Measurements from ENCODE around the gene SLC25A18.

The SLC25A18 gene

GRCh38 chr22:17566776-17567175, 3.5 kb downstream of the SLC25A18 start:
- Histone ChIP-seq H3K14ac (ENCODE audit: low read length) (no peak overlapping the region), H3K79me1 (ENCODE audit: low read length) (peaks cover 2% of the 10 kb centered on the region)
- no CpG with 5 or more reads among the region's 10 CpGs for WGBS (ENCODE audit: extremely low coverage, insufficient coverage, insufficient read length)

GRCh38 chr22:17569971-17570511, 6.7 kb downstream of the SLC25A18 start:
- Histone ChIP-seq H2BK120ac (ENCODE audit: insufficient read depth, low read length, poor library complexity) (no peak overlapping the region), H4K8ac (ENCODE audit: low read depth, low read length) (no peak overlapping the region), H3K18ac (ENCODE audit: low read length) (no peak overlapping the region)

More at GRCh38 chr22:17566776-17567175, 3.5 kb downstream of the SLC25A18 start:
- Histone ChIP-seq H3K4me3 (ENCODE audit: low read depth, low read length) (no peak overlapping the region), H2BK120ac (ENCODE audit: insufficient read depth, low read length, poor library complexity) (no peak overlapping the region), H3K79me2 (ENCODE audit: control insufficient read depth, insufficient read depth, low read length, poor library complexity) (peaks cover 3% of the 10 kb centered on the region), H4K91ac (ENCODE audit: low read depth, low read length) (no peak overlapping the region), H4K8ac (ENCODE audit: low read depth, low read length) (no peak overlapping the region), H2BK5ac (ENCODE audit: low read depth, low read length, poor library complexity) (no peak overlapping the region), H3K36me3 (ENCODE audit: control insufficient read depth in 1 of 2, insufficient read depth in 2 of 2, low read length in 2 of 2) (peaks cover 0 to 2% of the 10 kb centered on the region in 2 experiments), H3K18ac (ENCODE audit: low read length) (no peak overlapping the region), H2AK5ac (ENCODE audit: low read length) (no peak overlapping the region), H2AFZ (ENCODE audit: insufficient read depth, low read length, poor library complexity) (no peak overlapping the region), H3K27ac (ENCODE audit: low read depth, low read length) (no peak overlapping the region), H3K9me3 (ENCODE audit: insufficient read depth, low read depth, low read length) (no peaks in the 10 kb centered on the region), H3K4ac (ENCODE audit: low read depth, low read length) (no peak overlapping the region), H3K4me2 (ENCODE audit: low read length) (no peak overlapping the region), H3K4me1 (ENCODE audit: control insufficient read depth in 1 of 2, insufficient read depth in 2 of 2, low read length in 2 of 2) (peaks cover 15 to 23% of the 10 kb centered on the region in 2 experiments), H4K12ac (ENCODE audit: low read depth, low read length) (no peak overlapping the region), H3K27me3 (ENCODE audit: insufficient read depth, low read length) (no peaks in the 10 kb centered on the region), H3K23ac (ENCODE audit: low read length) (no peak overlapping the region), H3K9ac (ENCODE audit: low read length) (no peak overlapping the region), H2BK12ac (ENCODE audit: low read length) (no peak overlapping the region)
- DNase-seq, result no peak

GRCh38 chr22:17570851-17571631, 7.7 kb downstream of the SLC25A18 start:
- Histone ChIP-seq H3K9ac (ENCODE audit: low read length) (no peak overlapping the region), H3K9me3 (ENCODE audit: insufficient read depth, low read depth, low read length) (no peaks in the 10 kb centered on the region), H4K12ac (ENCODE audit: low read depth, low read length) (no peak overlapping the region), H2BK5ac (ENCODE audit: low read depth, low read length, poor library complexity) (no peak overlapping the region), H3K4ac (ENCODE audit: low read depth, low read length) (no peak overlapping the region), H3K79me1 (ENCODE audit: low read length) (no peaks in the 10 kb centered on the region), H3K14ac (ENCODE audit: low read length) (no peak overlapping the region), H3K4me2 (ENCODE audit: low read length) (no peak overlapping the region), H2AK5ac (ENCODE audit: low read length) (no peak overlapping the region), H4K91ac (ENCODE audit: low read depth, low read length) (peak overlapping the region; percentile 9), H3K27me3 (ENCODE audit: insufficient read depth, low read length) (no peaks in the 10 kb centered on the region), H2BK12ac (ENCODE audit: low read length) (no peak overlapping the region), H3K18ac (ENCODE audit: low read length) (no peak overlapping the region), H2BK120ac (ENCODE audit: insufficient read depth, low read length, poor library complexity) (no peak overlapping the region), H4K8ac (ENCODE audit: low read depth, low read length) (no peak overlapping the region), H3K23ac (ENCODE audit: low read length) (no peak overlapping the region), H2AFZ (ENCODE audit: insufficient read depth, low read length, poor library complexity) (no peak overlapping the region), H3K79me2 (ENCODE audit: control insufficient read depth, insufficient read depth, low read length, poor library complexity) (peaks cover under 1% of the 10 kb centered on the region), H3K4me1 (ENCODE audit: control insufficient read depth in 1 of 2, insufficient read depth in 2 of 2, low read length in 2 of 2) (peaks cover 16 to 20% of the 10 kb centered on the region in 2 experiments), H3K27ac (ENCODE audit: low read depth, low read length) (no peak overlapping the region), H3K36me3 (ENCODE audit: control insufficient read depth in 1 of 2, insufficient read depth in 2 of 2, low read length in 2 of 2) (no peaks in the 10 kb centered on the region), H3K4me3 (ENCODE audit: low read depth, low read length) (no peak overlapping the region)
- WGBS (ENCODE audit: extremely low coverage, insufficient coverage, insufficient read length), result no CpG with 5 or more reads among the region's 21 CpGs
- DNase-seq, result peak in 1 of 2 donors; percentile 33

More at GRCh38 chr22:17569971-17570511, 6.7 kb downstream of the SLC25A18 start:
- no peaks in the 10 kb centered on the region for H3K27me3 ChIP-seq (ENCODE audit: insufficient read depth, low read length)
- DNase-seq, result no peak
- no peak overlapping the region for H3K4ac ChIP-seq (ENCODE audit: low read depth, low read length)
- no peak overlapping the region for H2AK5ac ChIP-seq (ENCODE audit: low read length)
- no peak overlapping the region for H2AFZ ChIP-seq (ENCODE audit: insufficient read depth, low read length, poor library complexity)
- no peak overlapping the region for H3K14ac ChIP-seq (ENCODE audit: low read length)
- H2BK12ac ChIP-seq (ENCODE audit: low read length), result no peak overlapping the region
- no peak overlapping the region for H3K4me2 ChIP-seq (ENCODE audit: low read length)
- no CpG with 5 or more reads among the region's 8 CpGs for WGBS (ENCODE audit: extremely low coverage, insufficient coverage, insufficient read length)
- no peak overlapping the region for H4K91ac ChIP-seq (ENCODE audit: low read depth, low read length)
- no peaks in the 10 kb centered on the region for H3K36me3 ChIP-seq (ENCODE audit: control insufficient read depth in 1 of 2, insufficient read depth in 2 of 2, low read length in 2 of 2)
- peaks cover 16 to 19% of the 10 kb centered on the region in 2 experiments for H3K4me1 ChIP-seq (ENCODE audit: control insufficient read depth in 1 of 2, insufficient read depth in 2 of 2, low read length in 2 of 2)
- H3K9ac ChIP-seq (ENCODE audit: low read length), result peak overlapping the region; percentile 49
- no peak overlapping the region for H4K12ac ChIP-seq (ENCODE audit: low read depth, low read length)
- no peak overlapping the region for H3K4me3 ChIP-seq (ENCODE audit: low read depth, low read length)
- no peak overlapping the region for H3K23ac ChIP-seq (ENCODE audit: low read length)
- H3K9me3 ChIP-seq (ENCODE audit: insufficient read depth, low read depth, low read length), result no peaks in the 10 kb centered on the region
- no peaks in the 10 kb centered on the region for H3K79me1 ChIP-seq (ENCODE audit: low read length)
- no peak overlapping the region for H3K27ac ChIP-seq (ENCODE audit: low read depth, low read length)
- peaks cover 3% of the 10 kb centered on the region for H3K79me2 ChIP-seq (ENCODE audit: control insufficient read depth, insufficient read depth, low read length, poor library complexity)
- no peak overlapping the region for H2BK5ac ChIP-seq (ENCODE audit: low read depth, low read length, poor library complexity)

DNA sequence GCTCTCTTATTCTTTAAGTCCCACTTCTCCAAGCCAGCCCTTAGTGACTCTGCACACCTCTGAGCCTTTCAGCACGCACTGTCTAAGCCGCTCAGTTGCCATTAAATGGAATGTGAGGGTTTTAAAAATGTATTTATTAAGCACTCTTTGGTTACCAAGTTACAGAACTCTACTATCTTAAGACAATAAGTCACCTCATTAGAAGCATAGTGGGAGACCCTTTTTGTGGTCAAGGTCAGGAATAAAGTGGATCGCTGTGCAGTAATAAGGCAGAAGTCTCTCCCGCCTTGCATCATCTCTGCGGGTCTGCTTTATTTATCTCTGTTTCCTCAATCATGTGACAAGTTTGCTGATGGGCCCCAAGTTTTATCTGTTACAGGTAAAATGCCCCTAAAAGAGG, 11.9 kb downstream of the SLC25A18 start:
- H2BK5ac ChIP-seq (ENCODE audit: low read depth, low read length, poor library complexity), result no peak overlapping the region
- no peak for DNase-seq
- no peak overlapping the region for H3K14ac ChIP-seq (ENCODE audit: low read length)
- no peak overlapping the region for H2BK120ac ChIP-seq (ENCODE audit: insufficient read depth, low read length, poor library complexity)
- no peak overlapping the region for H3K4me2 ChIP-seq (ENCODE audit: low read length)
- H4K91ac ChIP-seq (ENCODE audit: low read depth, low read length), result no peak overlapping the region
- H4K8ac ChIP-seq (ENCODE audit: low read depth, low read length), result no peak overlapping the region
- no peak overlapping the region for H3K23ac ChIP-seq (ENCODE audit: low read length)
- no peak overlapping the region for H4K12ac ChIP-seq (ENCODE audit: low read depth, low read length)
- no peak overlapping the region for H3K4me3 ChIP-seq (ENCODE audit: low read depth, low read length)
- H3K79me1 ChIP-seq (ENCODE audit: low read length), result no peaks in the 10 kb centered on the region
- no peak overlapping the region for H3K18ac ChIP-seq (ENCODE audit: low read length)
- H3K9me3 ChIP-seq (ENCODE audit: insufficient read depth, low read depth, low read length), result no peaks in the 10 kb centered on the region
- H3K4me1 ChIP-seq (ENCODE audit: control insufficient read depth in 1 of 2, insufficient read depth in 2 of 2, low read length in 2 of 2), result peaks cover 16 to 20% of the 10 kb centered on the region in 2 experiments
- H2AK5ac ChIP-seq (ENCODE audit: low read length), result no peak overlapping the region
- H2BK12ac ChIP-seq (ENCODE audit: low read length), result no peak overlapping the region
- no peak overlapping the region for H3K4ac ChIP-seq (ENCODE audit: low read depth, low read length)
- no peaks in the 10 kb centered on the region for H3K27me3 ChIP-seq (ENCODE audit: insufficient read depth, low read length)
- no peaks in the 10 kb centered on the region for H3K36me3 ChIP-seq (ENCODE audit: control insufficient read depth in 1 of 2, insufficient read depth in 2 of 2, low read length in 2 of 2)
- no peak overlapping the region for H2AFZ ChIP-seq (ENCODE audit: insufficient read depth, low read length, poor library complexity)
- no CpG with 5 or more reads among the region's 5 CpGs for WGBS (ENCODE audit: extremely low coverage, insufficient coverage, insufficient read length)
- no peak overlapping the region for H3K27ac ChIP-seq (ENCODE audit: low read depth, low read length)
- H3K79me2 ChIP-seq (ENCODE audit: control insufficient read depth, insufficient read depth, low read length, poor library complexity), result no peaks in the 10 kb centered on the region
- no peak overlapping the region for H3K9ac ChIP-seq (ENCODE audit: low read length)

All from trophoblast cell (in vitro differentiated cells and primary cell).